ENCODE measurements around the gene OR4D2.
A peak's percentile ranks its signal among the peaks of the same experiment; 100 is the strongest.

GRCh38 chr17:58156839-58157803, 9.7 kb upstream of the OR4D2 start:
- TF ChIP-seq POLR2AphosphoS5 (IDR thresholded peaks at IDR 0.05) (no peak), EZH2 (IDR thresholded peaks at IDR 0.05; ENCODE audit: borderline replicate concordance, insufficient read depth, low read length, poor library complexity, severe bottlenecking) (no peak), CTCF (IDR thresholded peaks at IDR 0.05; ENCODE audit: poor library complexity, severe bottlenecking) (peak; percentile 46), RAD21 (conservative IDR thresholded peaks at IDR 0.05) (no peak), SMC3 (conservative IDR thresholded peaks at IDR 0.05; ENCODE audit: poor library complexity) (no peak), REST (IDR thresholded peaks at IDR 0.05; ENCODE audit: borderline replicate concordance) (no peak)

Data from neural cell (in vitro differentiated cells).